HepG2 (cell line): ENCODE measurements around the gene NSL1. TPM values are rescaled to one million over a fixed set of nuclear protein-coding genes. Genes with fewer than 3 reads are reported as not detected.

Experiments
- ATF3 ChIP-seq: sonication (generic); formaldehyde crosslinking; IDR thresholded peaks from 2 replicates; pipeline ENCODE4 v1.4.0; 2020; ENCODE audit warnings: missing genetic modification reagents
- GATAD1 ChIP-seq: IDR thresholded peaks from 2 replicates; pipeline ENCODE4 v1.6.1; 2016; ENCODE audit warnings: missing genetic modification reagents, missing compliant biosample characterization
- GLI4 ChIP-seq: sonication (generic); formaldehyde crosslinking; IDR thresholded peaks from 2 replicates; pipeline ENCODE4 v1.5.1; 2020; ENCODE audit warnings: missing genetic modification reagents, mild to moderate bottlenecking, moderate library complexity, borderline replicate concordance
- HIVEP1 ChIP-seq: sonication (generic); formaldehyde crosslinking; IDR thresholded peaks from 2 replicates; pipeline ENCODE4 v1.4.0; 2020; ENCODE audit warnings: mild to moderate bottlenecking, missing genetic modification reagents
- JUNB ChIP-seq: sonication (generic); formaldehyde crosslinking; IDR thresholded peaks from 2 replicates; pipeline ENCODE4 v1.8.0; 2022; ENCODE audit warnings: missing genetic modification reagents, mild to moderate bottlenecking, borderline replicate concordance
- LBX2 ChIP-seq: sonication (generic); formaldehyde crosslinking; IDR thresholded peaks from 2 replicates; pipeline ENCODE4 v1.5.0; 2020; ENCODE audit warnings: missing genetic modification reagents, mild to moderate bottlenecking, borderline replicate concordance
- ZNF20 ChIP-seq: sonication (generic); formaldehyde crosslinking; IDR thresholded peaks from 2 replicates; pipeline ENCODE4 v1.4.0; 2020; ENCODE audit warnings: mild to moderate bottlenecking, moderate library complexity, missing genetic modification reagents
- ZNF205 ChIP-seq: IDR thresholded peaks from 2 replicates; pipeline ENCODE4 v1.6.1; 2018; ENCODE audit warnings: missing biosample characterization, missing genetic modification reagents
- polyA plus RNA-seq, 8 experiments: library from polyadenylated mRNA; depleted of rRNA in 3 of 8; stranded (reverse) in 7 of 8; unstranded in 1 of 8; fragments of >200 nt; fragmentation: Illumina TruSeq in 4 of 8; extraction: Trizol in 4 of 8; gene quantifications; 2 replicates each; pipeline versions ENCODE4 v1.2.1 to v1.2.3, GENCODE V29; 2011 to 2016; ENCODE audit warnings: low read depth in 4 of 8, missing spikeins in 1 of 8, mixed read lengths in 1 of 8; ENCODE audit not compliant: insufficient read depth in 1 of 8
- total RNA-seq, 5 experiments: library from RNA; depleted of rRNA; stranded (reverse); fragments of >200 nt; fragmentation: Illumina TruSeq; extraction: Trizol; gene quantifications; 2 replicates each; pipeline ENCODE4 v1.2.3, GENCODE V29; 2016; ENCODE audit warnings: low read depth in 1 of 5
- TF ChIP-seq, protein P1 (sequence below): sonication (generic); formaldehyde crosslinking; IDR thresholded peaks from 2 replicates; pipeline ENCODE4 v1.5.0; 2020; ENCODE audit warnings: mild to moderate bottlenecking, missing genetic modification reagents, borderline replicate concordance
- TF ChIP-seq, protein P2 (sequence below): sonication (generic); formaldehyde crosslinking; IDR thresholded peaks from 2 replicates; pipeline ENCODE4 v1.5.0; 2020; ENCODE audit warnings: mild to moderate bottlenecking, missing genetic modification reagents, moderate library complexity
- TF ChIP-seq, protein P3 (sequence below): IDR thresholded peaks from 2 replicates; pipeline ENCODE4 v1.6.1; 2016; ENCODE audit warnings: low read depth
- TF ChIP-seq, protein P4 (sequence below): sonication (generic); formaldehyde crosslinking; IDR thresholded peaks from 2 replicates; pipeline ENCODE4 v1.4.0; 2020; ENCODE audit warnings: missing genetic modification reagents
- TF ChIP-seq, protein P5 (sequence below): sonication (generic); formaldehyde crosslinking; IDR thresholded peaks from 2 replicates; pipeline ENCODE4 v1.5.1; 2020; ENCODE audit warnings: mild to moderate bottlenecking, missing genetic modification reagents, moderate library complexity

The NSL1 gene
- total and polyA plus RNA-seq, 2 of the 13 experiments (the other 11 are each of a cell fraction or from before 2014, with no cell fraction given), result 34.5 to 77.4 TPM

- TF ChIP-seq, protein P1, sequence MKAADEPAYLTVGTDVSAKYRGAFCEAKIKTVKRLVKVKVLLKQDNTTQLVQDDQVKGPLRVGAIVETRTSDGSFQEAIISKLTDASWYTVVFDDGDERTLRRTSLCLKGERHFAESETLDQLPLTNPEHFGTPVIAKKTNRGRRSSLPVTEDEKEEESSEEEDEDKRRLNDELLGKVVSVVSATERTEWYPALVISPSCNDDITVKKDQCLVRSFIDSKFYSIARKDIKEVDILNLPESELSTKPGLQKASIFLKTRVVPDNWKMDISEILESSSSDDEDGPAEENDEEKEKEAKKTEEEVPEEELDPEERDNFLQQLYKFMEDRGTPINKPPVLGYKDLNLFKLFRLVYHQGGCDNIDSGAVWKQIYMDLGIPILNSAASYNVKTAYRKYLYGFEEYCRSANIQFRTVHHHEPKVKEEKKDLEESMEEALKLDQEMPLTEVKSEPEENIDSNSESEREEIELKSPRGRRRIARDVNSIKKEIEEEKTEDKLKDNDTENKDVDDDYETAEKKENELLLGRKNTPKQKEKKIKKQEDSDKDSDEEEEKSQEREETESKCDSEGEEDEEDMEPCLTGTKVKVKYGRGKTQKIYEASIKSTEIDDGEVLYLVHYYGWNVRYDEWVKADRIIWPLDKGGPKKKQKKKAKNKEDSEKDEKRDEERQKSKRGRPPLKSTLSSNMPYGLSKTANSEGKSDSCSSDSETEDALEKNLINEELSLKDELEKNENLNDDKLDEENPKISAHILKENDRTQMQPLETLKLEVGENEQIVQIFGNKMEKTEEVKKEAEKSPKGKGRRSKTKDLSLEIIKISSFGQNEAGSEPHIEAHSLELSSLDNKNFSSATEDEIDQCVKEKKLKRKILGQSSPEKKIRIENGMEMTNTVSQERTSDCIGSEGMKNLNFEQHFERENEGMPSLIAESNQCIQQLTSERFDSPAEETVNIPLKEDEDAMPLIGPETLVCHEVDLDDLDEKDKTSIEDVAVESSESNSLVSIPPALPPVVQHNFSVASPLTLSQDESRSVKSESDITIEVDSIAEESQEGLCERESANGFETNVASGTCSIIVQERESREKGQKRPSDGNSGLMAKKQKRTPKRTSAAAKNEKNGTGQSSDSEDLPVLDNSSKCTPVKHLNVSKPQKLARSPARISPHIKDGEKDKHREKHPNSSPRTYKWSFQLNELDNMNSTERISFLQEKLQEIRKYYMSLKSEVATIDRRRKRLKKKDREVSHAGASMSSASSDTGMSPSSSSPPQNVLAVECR (CRISPR knock-in tag), result peak; percentile 21; the same call in 1 of the 2 replicates
- TF ChIP-seq HIVEP1 (CRISPR knock-in tag) (peak; percentile 14; the same call in 1 of the 2 replicates), JUNB (CRISPR knock-in tag) (peak; percentile 91), ATF3 (CRISPR knock-in tag) (peak; percentile 78), GLI4 (no peak), ZNF20 (no peak), GATAD1 (CRISPR knock-in tag) (peak; percentile 34; the same call in 1 of the 2 replicates), LBX2 (CRISPR knock-in tag) (no peak), ZNF205 (CRISPR knock-in tag) (0 out of 2 replicates have a peak, but pooled peaks have one; percentile 51)
- TF ChIP-seq, protein P2, sequence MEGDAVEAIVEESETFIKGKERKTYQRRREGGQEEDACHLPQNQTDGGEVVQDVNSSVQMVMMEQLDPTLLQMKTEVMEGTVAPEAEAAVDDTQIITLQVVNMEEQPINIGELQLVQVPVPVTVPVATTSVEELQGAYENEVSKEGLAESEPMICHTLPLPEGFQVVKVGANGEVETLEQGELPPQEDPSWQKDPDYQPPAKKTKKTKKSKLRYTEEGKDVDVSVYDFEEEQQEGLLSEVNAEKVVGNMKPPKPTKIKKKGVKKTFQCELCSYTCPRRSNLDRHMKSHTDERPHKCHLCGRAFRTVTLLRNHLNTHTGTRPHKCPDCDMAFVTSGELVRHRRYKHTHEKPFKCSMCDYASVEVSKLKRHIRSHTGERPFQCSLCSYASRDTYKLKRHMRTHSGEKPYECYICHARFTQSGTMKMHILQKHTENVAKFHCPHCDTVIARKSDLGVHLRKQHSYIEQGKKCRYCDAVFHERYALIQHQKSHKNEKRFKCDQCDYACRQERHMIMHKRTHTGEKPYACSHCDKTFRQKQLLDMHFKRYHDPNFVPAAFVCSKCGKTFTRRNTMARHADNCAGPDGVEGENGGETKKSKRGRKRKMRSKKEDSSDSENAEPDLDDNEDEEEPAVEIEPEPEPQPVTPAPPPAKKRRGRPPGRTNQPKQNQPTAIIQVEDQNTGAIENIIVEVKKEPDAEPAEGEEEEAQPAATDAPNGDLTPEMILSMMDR (CRISPR knock-in tag), result peak; percentile 31; the same call in 1 of the 2 replicates
- TF ChIP-seq, protein P3, sequence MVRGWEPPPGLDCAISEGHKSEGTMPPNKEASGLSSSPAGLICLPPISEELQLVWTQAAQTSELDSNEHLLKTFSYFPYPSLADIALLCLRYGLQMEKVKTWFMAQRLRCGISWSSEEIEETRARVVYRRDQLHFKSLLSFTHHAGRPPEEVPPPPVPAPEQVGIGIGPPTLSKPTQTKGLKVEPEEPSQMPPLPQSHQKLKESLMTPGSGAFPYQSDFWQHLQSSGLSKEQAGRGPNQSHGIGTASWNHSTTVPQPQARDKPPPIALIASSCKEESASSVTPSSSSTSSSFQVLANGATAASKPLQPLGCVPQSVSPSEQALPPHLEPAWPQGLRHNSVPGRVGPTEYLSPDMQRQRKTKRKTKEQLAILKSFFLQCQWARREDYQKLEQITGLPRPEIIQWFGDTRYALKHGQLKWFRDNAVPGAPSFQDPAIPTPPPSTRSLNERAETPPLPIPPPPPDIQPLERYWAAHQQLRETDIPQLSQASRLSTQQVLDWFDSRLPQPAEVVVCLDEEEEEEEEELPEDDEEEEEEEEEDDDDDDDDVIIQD, result peak; percentile 95
- TF ChIP-seq, protein P4, sequence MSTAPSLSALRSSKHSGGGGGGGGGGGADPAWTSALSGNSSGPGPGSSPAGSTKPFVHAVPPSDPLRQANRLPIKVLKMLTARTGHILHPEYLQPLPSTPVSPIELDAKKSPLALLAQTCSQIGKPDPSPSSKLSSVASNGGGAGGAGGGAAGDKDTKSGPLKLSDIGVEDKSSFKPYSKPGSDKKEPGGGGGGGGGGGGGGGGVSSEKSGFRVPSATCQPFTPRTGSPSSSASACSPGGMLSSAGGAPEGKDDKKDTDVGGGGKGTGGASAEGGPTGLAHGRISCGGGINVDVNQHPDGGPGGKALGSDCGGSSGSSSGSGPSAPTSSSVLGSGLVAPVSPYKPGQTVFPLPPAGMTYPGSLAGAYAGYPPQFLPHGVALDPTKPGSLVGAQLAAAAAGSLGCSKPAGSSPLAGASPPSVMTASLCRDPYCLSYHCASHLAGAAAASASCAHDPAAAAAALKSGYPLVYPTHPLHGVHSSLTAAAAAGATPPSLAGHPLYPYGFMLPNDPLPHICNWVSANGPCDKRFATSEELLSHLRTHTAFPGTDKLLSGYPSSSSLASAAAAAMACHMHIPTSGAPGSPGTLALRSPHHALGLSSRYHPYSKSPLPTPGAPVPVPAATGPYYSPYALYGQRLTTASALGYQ, result peak; percentile 50; the same call in 1 of the 2 replicates
- TF ChIP-seq, protein P5, sequence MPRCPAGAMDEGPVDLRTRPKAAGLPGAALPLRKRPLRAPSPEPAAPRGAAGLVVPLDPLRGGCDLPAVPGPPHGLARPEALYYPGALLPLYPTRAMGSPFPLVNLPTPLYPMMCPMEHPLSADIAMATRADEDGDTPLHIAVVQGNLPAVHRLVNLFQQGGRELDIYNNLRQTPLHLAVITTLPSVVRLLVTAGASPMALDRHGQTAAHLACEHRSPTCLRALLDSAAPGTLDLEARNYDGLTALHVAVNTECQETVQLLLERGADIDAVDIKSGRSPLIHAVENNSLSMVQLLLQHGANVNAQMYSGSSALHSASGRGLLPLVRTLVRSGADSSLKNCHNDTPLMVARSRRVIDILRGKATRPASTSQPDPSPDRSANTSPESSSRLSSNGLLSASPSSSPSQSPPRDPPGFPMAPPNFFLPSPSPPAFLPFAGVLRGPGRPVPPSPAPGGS (CRISPR knock-in tag), result 0 out of 2 replicates have a peak, but pooled peaks have one; percentile 26
These were observed 70.0 kb downstream of the NSL1 start (continued) for GRCh38 chr1:212721388-212722247.
